CD14-positive monocyte (primary cell): Measurements from ENCODE around the gene FAM193A. TPM values are rescaled to one million over a fixed set of nuclear protein-coding genes. Genes with fewer than 3 reads are reported as not detected.

Experiments used
- DNase-seq, 3 donors: peaks; one replicate each; pipeline ENCODE4 v3.0.0-alpha.2; 2011 to 2022
- H2AFZ ChIP-seq: 2 replicates; pipeline ENCODE4 v1.6.0; 2012; ENCODE audit warnings: mild to moderate bottlenecking, low read depth, low read length, inconsistent platforms; ENCODE audit not compliant: insufficient read depth, poor library complexity, severe bottlenecking
- H3K27ac ChIP-seq, 2 donors: 1 replicate in 1 of 2; 2 replicates in 1 of 2; pipeline ENCODE4 v1.5.1; 2012 to 2013; ENCODE audit warnings: low read length in 2 of 2, control low read depth in 1 of 2, inconsistent platforms in 1 of 2, low read depth in 1 of 2, mild to moderate bottlenecking in 1 of 2
- H3K27me3 ChIP-seq, 2 donors: one replicate each; pipeline versions ENCODE4 v1.6.0 to v1.6.1; 2011 to 2013; ENCODE audit warnings: low read length in 2 of 2; ENCODE audit not compliant: control insufficient read depth in 2 of 2, insufficient read depth in 2 of 2
- H3K36me3 ChIP-seq, 2 donors: replicated peaks in 1 of 2; 1 replicate in 1 of 2; 2 replicates in 1 of 2; pipeline versions ENCODE4 v1.5.1 to v1.6.1; 2012 to 2013; ENCODE audit warnings: low read length in 2 of 2, control low read depth in 1 of 2, inconsistent platforms in 1 of 2, mild to moderate bottlenecking in 1 of 2; ENCODE audit not compliant: insufficient read depth in 2 of 2, control insufficient read depth in 1 of 2
- H3K4me1 ChIP-seq, 2 donors: 1 replicate in 1 of 2; 2 replicates in 1 of 2; pipeline versions ENCODE4 v1.5.1 to v1.6.1; 2012 to 2013; ENCODE audit warnings: low read length in 2 of 2, control low read depth in 1 of 2, inconsistent platforms in 1 of 2, mild to moderate bottlenecking in 1 of 2, moderate library complexity in 1 of 2; ENCODE audit not compliant: insufficient read depth in 2 of 2, control insufficient read depth in 1 of 2
- H3K4me2 ChIP-seq: replicated peaks from 2 replicates; pipeline ENCODE3; 2012; ENCODE audit warnings: low read length, moderate library complexity, mild to moderate bottlenecking; ENCODE audit not compliant: poor library complexity, severe bottlenecking; ENCODE audit errors: extremely low read depth
- H3K4me3 ChIP-seq, 3 experiments: fragments of 200-600 bp in 1 of 3; sonication (generic) in 1 of 3; replicated peaks in 1 of 3; 1 replicate in 2 of 3; 2 replicates in 1 of 3; pipeline ENCODE4 v1.5.1; 2011 to 2013; ENCODE audit warnings: low read length in 3 of 3, mild to moderate bottlenecking in 3 of 3, control low read depth in 2 of 3, low read depth in 2 of 3, inconsistent platforms in 1 of 3, moderate library complexity in 1 of 3
- H3K79me2 ChIP-seq: 2 replicates; pipeline ENCODE4 v1.6.0; 2012; ENCODE audit warnings: mild to moderate bottlenecking, control low read depth, inconsistent platforms, low read length, moderate library complexity; ENCODE audit not compliant: insufficient read depth
- H3K9ac ChIP-seq: 2 replicates; pipeline ENCODE4 v1.6.0; 2017; ENCODE audit warnings: low read length, mild to moderate bottlenecking; ENCODE audit not compliant: insufficient read depth, poor library complexity, severe bottlenecking
- H3K9me3 ChIP-seq, 2 donors: replicated peaks in 1 of 2; 1 replicate in 1 of 2; 2 replicates in 1 of 2; pipeline versions ENCODE4 v1.5.1 to v1.6.1; 2012 to 2013; ENCODE audit warnings: low read length in 2 of 2, control low read depth in 1 of 2; ENCODE audit not compliant: control insufficient read depth in 1 of 2, insufficient read depth in 1 of 2
- H4K20me1 ChIP-seq: 2 replicates; pipeline ENCODE4 v1.6.0; 2012; ENCODE audit warnings: mild to moderate bottlenecking, low read length, control low read depth, moderate library complexity; ENCODE audit not compliant: insufficient read depth
- H3K27ac Mint-ChIP-seq, 7 donors: one replicate each; pipeline ENCODE4 v1.8.0; 2020; ENCODE audit warnings: mild to moderate bottlenecking in 7 of 7, mixed read lengths in 7 of 7, moderate library complexity in 6 of 7, inconsistent platforms in 2 of 7
- H3K27me3 Mint-ChIP-seq, 3 donors: one replicate each; pipeline ENCODE4 v1.8.0; 2021 to 2022; ENCODE audit warnings: low read depth in 3 of 3, mild to moderate bottlenecking in 3 of 3, mixed read lengths in 3 of 3, moderate library complexity in 3 of 3, inconsistent platforms in 1 of 3
- H3K36me3 Mint-ChIP-seq, 2 donors: one replicate each; pipeline ENCODE4 v1.8.0; 2020; ENCODE audit warnings: mixed read lengths in 2 of 2, inconsistent platforms in 1 of 2, mild to moderate bottlenecking in 1 of 2
- H3K4me1 Mint-ChIP-seq: one replicate; pipeline ENCODE4 v1.8.0; 2020; ENCODE audit warnings: mild to moderate bottlenecking, mixed read lengths
- H3K4me3 Mint-ChIP-seq, 2 donors: one replicate each; pipeline ENCODE4 v1.8.0; 2020; ENCODE audit warnings: mild to moderate bottlenecking in 2 of 2, mixed read lengths in 2 of 2, moderate library complexity in 1 of 2
- H3K9me3 Mint-ChIP-seq, 7 donors: one replicate each; pipeline ENCODE4 v1.8.0; 2020 to 2022; ENCODE audit warnings: mixed read lengths in 7 of 7, mild to moderate bottlenecking in 6 of 7, moderate library complexity in 6 of 7, inconsistent platforms in 2 of 7
- WGBS: methylation state at CpG from one replicate; pipeline ENCODE4 v1.1.5; 2013; ENCODE audit warnings: missing lambda C conversion rate; ENCODE audit not compliant: insufficient coverage; 5-methylcytosine and 5-hydroxymethylcytosine counted together
- intact Hi-C, 2 donors: fragments of 100-400 bp; cut with micrococcal nuclease; formaldehyde crosslinking; loops; one replicate each; pipeline versions ENCODE4 v1.15.0 to v1.15.1; 2023
- polyA plus RNA-seq, 3 donors: library from polyadenylated mRNA; depleted of rRNA in 1 of 3; unstranded in 2 of 3; stranded (reverse) in 1 of 3; fragments of 300-500 nt in 2 of 3; fragments of >200 nt in 1 of 3; fragmentation: Illumina TruSeq in 2 of 3; gene quantifications; 1 replicate in 2 of 3; 2 replicates in 1 of 3; pipeline ENCODE4 v1.2.3, GENCODE V29; 2012 to 2021
- TF ChIP-seq, protein P1 (sequence below): fragments of 200-600 bp; IDR thresholded peaks from one replicate; pipeline ENCODE4 v1.8.0; 2022; ENCODE audit warnings: antibody characterized with exemption, mild to moderate bottlenecking

The FAM193A gene
- polyA plus RNA-seq, 3 donors = 0.66 to 11.8 (median 0.82) TPM

DNA sequence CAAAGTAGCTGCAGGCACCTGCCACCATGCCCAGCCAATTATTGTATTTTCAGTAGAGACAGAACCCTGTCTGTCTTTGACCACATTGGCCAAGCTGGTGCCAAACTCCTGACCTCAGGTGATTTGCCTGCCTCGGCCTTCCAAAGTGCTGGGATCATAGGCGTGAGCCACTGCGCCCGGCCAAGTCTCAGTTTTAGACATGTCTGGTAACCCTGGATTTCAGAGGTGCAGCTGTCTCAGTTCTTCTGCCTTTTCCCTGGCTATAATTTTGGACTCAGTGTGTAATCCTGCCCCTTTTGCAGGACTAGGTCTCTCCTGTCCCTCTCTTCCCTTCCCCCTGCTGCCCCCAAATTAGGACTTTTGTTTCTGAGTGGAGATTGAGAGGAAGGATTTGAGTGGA lies 46.6 kb downstream of the FAM193A start:
- Histone ChIP-seq H3K4me2 (no peak overlapping the region), H3K27ac (peak overlapping the region in 1 of 2 donors; percentile 51), H3K79me2 (peaks cover 100% of the 10 kb centered on the region), H3K4me3 (no peak overlapping the region), H3K27me3 (no peaks in the 10 kb centered on the region), H3K9ac (no peak overlapping the region), H4K20me1 (peaks cover 100% of the 10 kb centered on the region), H3K9me3 (peaks cover 0 to 5% of the 10 kb centered on the region in 2 donors), H2AFZ (no peak overlapping the region), H3K4me1 (no peaks in the 10 kb centered on the region), H3K36me3 (no peaks in the 10 kb centered on the region)
- H3K4me1 Mint-ChIP-seq = peaks cover 27% of the 10 kb centered on the region
- H3K27ac Mint-ChIP-seq = peak overlapping the region in 5 of 7 donors; percentile 21 to 83 (median 25)
- DNase-seq = no peak
- intact Hi-C loops = no loop called here
- H3K36me3 Mint-ChIP-seq = peaks cover 3 to 11% of the 10 kb centered on the region in 2 donors
- H3K9me3 Mint-ChIP-seq = peaks cover 0 to 20% (median 5%) of the 10 kb centered on the region in 7 donors
- TF ChIP-seq, protein P1, sequence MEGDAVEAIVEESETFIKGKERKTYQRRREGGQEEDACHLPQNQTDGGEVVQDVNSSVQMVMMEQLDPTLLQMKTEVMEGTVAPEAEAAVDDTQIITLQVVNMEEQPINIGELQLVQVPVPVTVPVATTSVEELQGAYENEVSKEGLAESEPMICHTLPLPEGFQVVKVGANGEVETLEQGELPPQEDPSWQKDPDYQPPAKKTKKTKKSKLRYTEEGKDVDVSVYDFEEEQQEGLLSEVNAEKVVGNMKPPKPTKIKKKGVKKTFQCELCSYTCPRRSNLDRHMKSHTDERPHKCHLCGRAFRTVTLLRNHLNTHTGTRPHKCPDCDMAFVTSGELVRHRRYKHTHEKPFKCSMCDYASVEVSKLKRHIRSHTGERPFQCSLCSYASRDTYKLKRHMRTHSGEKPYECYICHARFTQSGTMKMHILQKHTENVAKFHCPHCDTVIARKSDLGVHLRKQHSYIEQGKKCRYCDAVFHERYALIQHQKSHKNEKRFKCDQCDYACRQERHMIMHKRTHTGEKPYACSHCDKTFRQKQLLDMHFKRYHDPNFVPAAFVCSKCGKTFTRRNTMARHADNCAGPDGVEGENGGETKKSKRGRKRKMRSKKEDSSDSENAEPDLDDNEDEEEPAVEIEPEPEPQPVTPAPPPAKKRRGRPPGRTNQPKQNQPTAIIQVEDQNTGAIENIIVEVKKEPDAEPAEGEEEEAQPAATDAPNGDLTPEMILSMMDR = no peak
- H3K27me3 Mint-ChIP-seq = no peaks in the 10 kb centered on the region
- WGBS = 100% methylated on average over 4 of the region's 4 CpGs
- H3K4me3 Mint-ChIP-seq = no peak overlapping the region

DNA sequence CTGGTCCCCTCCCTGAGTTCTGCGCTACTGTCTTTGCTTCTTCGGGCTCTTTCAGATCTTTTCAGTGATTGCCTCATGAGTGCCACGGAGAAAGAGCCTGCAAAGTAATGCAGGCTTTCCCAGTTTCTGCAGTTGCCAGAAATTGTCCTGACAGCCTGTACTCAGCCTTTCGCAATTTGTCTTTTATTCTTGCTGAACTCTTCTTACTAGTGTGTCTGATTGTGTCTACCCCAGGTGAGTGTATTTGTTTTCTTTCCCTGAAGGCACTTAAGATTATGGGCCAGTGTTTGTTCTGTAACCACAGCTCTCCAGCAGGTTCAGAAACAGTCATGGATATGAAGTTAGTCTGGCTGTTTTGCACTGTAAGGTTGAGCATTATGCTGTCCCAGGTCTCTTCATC lies 47.1 kb downstream of the FAM193A start:
- Histone ChIP-seq H2AFZ (no peak overlapping the region), H3K27me3 (no peaks in the 10 kb centered on the region), H3K4me1 (no peaks in the 10 kb centered on the region), H3K4me2 (no peak overlapping the region), H3K9me3 (peaks cover 0 to 5% of the 10 kb centered on the region in 2 donors), H3K4me3 (no peak overlapping the region), H3K79me2 (peaks cover 100% of the 10 kb centered on the region), H3K36me3 (no peaks in the 10 kb centered on the region), H3K27ac (peak overlapping the region in 1 of 2 donors; percentile 51), H3K9ac (no peak overlapping the region), H4K20me1 (peaks cover 100% of the 10 kb centered on the region)
- no peaks in the 10 kb centered on the region for H3K27me3 Mint-ChIP-seq
- H3K4me3 Mint-ChIP-seq = no peak overlapping the region
- H3K36me3 Mint-ChIP-seq = peaks cover 3 to 11% of the 10 kb centered on the region in 2 donors
- H3K27ac Mint-ChIP-seq = peak overlapping the region in 5 of 7 donors; percentile 21 to 83 (median 25)
- peaks cover 0 to 20% (median 5%) of the 10 kb centered on the region in 7 donors for H3K9me3 Mint-ChIP-seq
- TF ChIP-seq, protein P1 = no peak
- intact Hi-C loops = no loop called here
- 45% methylated on average over 4 of the region's 4 CpGs for WGBS
- H3K4me1 Mint-ChIP-seq = peaks cover 28% of the 10 kb centered on the region
- no peak for DNase-seq
